GM23338 (cell line): ENCODE results near the gene LYRM9.

Experiments
- CREB1 ChIP-seq: fragments of 250-450 bp; sonication (Bioruptor Pico); IDR thresholded peaks from 2 replicates; pipeline ENCODE4 v1.5.0; 2020; ENCODE audit warnings: low read depth, mild to moderate bottlenecking, moderate library complexity
- EZH2 ChIP-seq: fragments of 200-600 bp; sonication (generic); IDR thresholded peaks from one replicate; pipeline ENCODE4 v1.8.0; 2017; ENCODE audit warnings: antibody characterized with exemption, mild to moderate bottlenecking, low read depth; ENCODE audit not compliant: unreplicated experiment
- EZH2phosphoT487 ChIP-seq: fragments of 200-600 bp; sonication (generic); IDR thresholded peaks from one replicate; pipeline ENCODE4 v1.8.1; 2018; ENCODE audit warnings: antibody characterized with exemption; ENCODE audit not compliant: unreplicated experiment
- JUNB ChIP-seq: IDR thresholded peaks from one replicate; pipeline ENCODE4 v1.6.1; 2016; ENCODE audit warnings: antibody characterized with exemption; ENCODE audit not compliant: unreplicated experiment
- NANOG ChIP-seq: IDR thresholded peaks from 2 replicates; pipeline ENCODE4 v1.6.1; 2016; ENCODE audit warnings: antibody characterized with exemption, borderline replicate concordance
- POLR2AphosphoS5 ChIP-seq: IDR thresholded peaks from 2 replicates; pipeline ENCODE4 v1.6.1; 2016; ENCODE audit warnings: antibody characterized with exemption, low read depth
- TF ChIP-seq, protein P1 (sequence below), 2 experiments: fragments of 200-600 bp in 1 of 2; sonication (generic) in 1 of 2; conservative IDR thresholded peaks; 2 replicates each; pipeline versions ENCODE4 v1.5.1 to v1.6.1; 2016 to 2017; ENCODE audit warnings: antibody characterized with exemption in 2 of 2, low read depth in 2 of 2, mild to moderate bottlenecking in 2 of 2, moderate library complexity in 1 of 2
- TF ChIP-seq, protein P2 (sequence below): IDR thresholded peaks from one replicate; pipeline ENCODE4 v1.6.1; 2018; ENCODE audit warnings: antibody characterized with exemption; ENCODE audit not compliant: unreplicated experiment

DNA sequence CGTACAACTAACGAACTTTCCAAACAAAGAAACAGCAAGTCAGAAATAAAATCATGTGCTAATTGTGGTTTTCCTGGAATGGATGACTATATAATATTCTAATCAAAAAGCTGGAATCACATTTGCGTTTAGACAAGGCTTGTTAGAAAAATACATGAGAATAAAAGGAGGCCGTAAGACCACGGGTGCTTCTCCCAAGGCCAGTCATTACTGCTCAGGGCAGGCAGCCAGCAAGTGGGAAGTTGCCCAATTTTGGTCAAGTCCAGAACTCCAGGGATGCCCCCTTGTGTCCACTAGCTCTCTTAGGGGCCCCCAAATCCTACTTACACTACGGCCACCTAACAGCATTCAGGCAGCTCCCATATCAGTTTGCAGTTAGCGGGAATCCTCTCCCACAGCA is 25.9 kb upstream of the LYRM9 start:
- TF ChIP-seq, protein P1, sequence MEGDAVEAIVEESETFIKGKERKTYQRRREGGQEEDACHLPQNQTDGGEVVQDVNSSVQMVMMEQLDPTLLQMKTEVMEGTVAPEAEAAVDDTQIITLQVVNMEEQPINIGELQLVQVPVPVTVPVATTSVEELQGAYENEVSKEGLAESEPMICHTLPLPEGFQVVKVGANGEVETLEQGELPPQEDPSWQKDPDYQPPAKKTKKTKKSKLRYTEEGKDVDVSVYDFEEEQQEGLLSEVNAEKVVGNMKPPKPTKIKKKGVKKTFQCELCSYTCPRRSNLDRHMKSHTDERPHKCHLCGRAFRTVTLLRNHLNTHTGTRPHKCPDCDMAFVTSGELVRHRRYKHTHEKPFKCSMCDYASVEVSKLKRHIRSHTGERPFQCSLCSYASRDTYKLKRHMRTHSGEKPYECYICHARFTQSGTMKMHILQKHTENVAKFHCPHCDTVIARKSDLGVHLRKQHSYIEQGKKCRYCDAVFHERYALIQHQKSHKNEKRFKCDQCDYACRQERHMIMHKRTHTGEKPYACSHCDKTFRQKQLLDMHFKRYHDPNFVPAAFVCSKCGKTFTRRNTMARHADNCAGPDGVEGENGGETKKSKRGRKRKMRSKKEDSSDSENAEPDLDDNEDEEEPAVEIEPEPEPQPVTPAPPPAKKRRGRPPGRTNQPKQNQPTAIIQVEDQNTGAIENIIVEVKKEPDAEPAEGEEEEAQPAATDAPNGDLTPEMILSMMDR (conservative IDR thresholded peaks at IDR 0.05; ENCODE audit: low read depth in 2 of 2), result peak in 1 of 2 experiments; percentile 11; a peak in 1 of 4 replicates
- no peak for TF ChIP-seq CREB1
- no peak for TF ChIP-seq POLR2AphosphoS5
- TF ChIP-seq, protein P2, sequence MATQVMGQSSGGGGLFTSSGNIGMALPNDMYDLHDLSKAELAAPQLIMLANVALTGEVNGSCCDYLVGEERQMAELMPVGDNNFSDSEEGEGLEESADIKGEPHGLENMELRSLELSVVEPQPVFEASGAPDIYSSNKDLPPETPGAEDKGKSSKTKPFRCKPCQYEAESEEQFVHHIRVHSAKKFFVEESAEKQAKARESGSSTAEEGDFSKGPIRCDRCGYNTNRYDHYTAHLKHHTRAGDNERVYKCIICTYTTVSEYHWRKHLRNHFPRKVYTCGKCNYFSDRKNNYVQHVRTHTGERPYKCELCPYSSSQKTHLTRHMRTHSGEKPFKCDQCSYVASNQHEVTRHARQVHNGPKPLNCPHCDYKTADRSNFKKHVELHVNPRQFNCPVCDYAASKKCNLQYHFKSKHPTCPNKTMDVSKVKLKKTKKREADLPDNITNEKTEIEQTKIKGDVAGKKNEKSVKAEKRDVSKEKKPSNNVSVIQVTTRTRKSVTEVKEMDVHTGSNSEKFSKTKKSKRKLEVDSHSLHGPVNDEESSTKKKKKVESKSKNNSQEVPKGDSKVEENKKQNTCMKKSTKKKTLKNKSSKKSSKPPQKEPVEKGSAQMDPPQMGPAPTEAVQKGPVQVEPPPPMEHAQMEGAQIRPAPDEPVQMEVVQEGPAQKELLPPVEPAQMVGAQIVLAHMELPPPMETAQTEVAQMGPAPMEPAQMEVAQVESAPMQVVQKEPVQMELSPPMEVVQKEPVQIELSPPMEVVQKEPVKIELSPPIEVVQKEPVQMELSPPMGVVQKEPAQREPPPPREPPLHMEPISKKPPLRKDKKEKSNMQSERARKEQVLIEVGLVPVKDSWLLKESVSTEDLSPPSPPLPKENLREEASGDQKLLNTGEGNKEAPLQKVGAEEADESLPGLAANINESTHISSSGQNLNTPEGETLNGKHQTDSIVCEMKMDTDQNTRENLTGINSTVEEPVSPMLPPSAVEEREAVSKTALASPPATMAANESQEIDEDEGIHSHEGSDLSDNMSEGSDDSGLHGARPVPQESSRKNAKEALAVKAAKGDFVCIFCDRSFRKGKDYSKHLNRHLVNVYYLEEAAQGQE, result no peak
- TF ChIP-seq EZH2, result no peak
- no peak for TF ChIP-seq NANOG
- TF ChIP-seq EZH2phosphoT487, result no peak
- TF ChIP-seq JUNB, result no peak
